Muscle of leg (tissue), 11 donors: ENCODE data around the gene POLDIP2. TPM values are rescaled to one million over a fixed set of nuclear protein-coding genes. Genes with fewer than 3 reads are reported as not detected.
"Not testable (repeated sequence)": the region's sequence is repeated elsewhere in the genome, so short reads cannot be mapped to it uniquely, and the experiment has no call there.

ENCODE experiments used
- DNase-seq: peaks from one replicate; pipeline ENCODE4 v3.0.0; 2013
- H3K27ac ChIP-seq: one replicate; pipeline ENCODE4 v1.5.1; 2013; ENCODE audit warnings: mild to moderate bottlenecking, low read length, control low read depth
- H3K27me3 ChIP-seq: one replicate; pipeline ENCODE4 v1.6.1; 2013; ENCODE audit warnings: low read length; ENCODE audit not compliant: control insufficient read depth, insufficient read depth
- H3K36me3 ChIP-seq: one replicate; pipeline ENCODE4 v1.6.1; 2013; ENCODE audit warnings: low read length; ENCODE audit not compliant: control insufficient read depth, insufficient read depth
- H3K4me1 ChIP-seq: one replicate; pipeline ENCODE4 v1.6.1; 2013; ENCODE audit warnings: low read length; ENCODE audit not compliant: control insufficient read depth, insufficient read depth
- H3K4me3 ChIP-seq: one replicate; pipeline ENCODE4 v1.5.1; 2013; ENCODE audit warnings: low read length, control low read depth
- H3K9me3 ChIP-seq: replicated peaks from 2 replicates; pipeline ENCODE4 v1.6.1; 2013; ENCODE audit warnings: low read depth, low read length; ENCODE audit not compliant: control insufficient read depth
- WGBS: methylation state at CpG from one replicate; pipeline ENCODE4 v1.1.5; 2013; ENCODE audit warnings: missing lambda C conversion rate; ENCODE audit not compliant: insufficient coverage; 5-methylcytosine and 5-hydroxymethylcytosine counted together
- polyA plus RNA-seq, 8 donors: library from polyadenylated mRNA; unstranded; fragments of 120-200 nt; gene quantifications; one replicate each; pipeline versions ENCODE4 v1.2.1 to v1.2.3, GENCODE V29; 2013; ENCODE audit warnings: inconsistent platforms in 1 of 8, low replicate concordance in 1 of 8; ENCODE audit not compliant: insufficient read length in 8 of 8, insufficient read depth in 1 of 8
- total RNA-seq: library from RNA; stranded (reverse); fragments of 120-200 nt; gene quantifications from one replicate; pipeline ENCODE4 v1.2.4, GENCODE V29; 2013

The POLDIP2 gene
- total and polyA plus RNA-seq, 9 donors: 53.0 to 65.2 (median 60.5) TPM

GRCh38 chr17:28346199-28346580 lies 11.1 kb downstream of the POLDIP2 start:
- Histone ChIP-seq H3K4me1 (no peaks in the 10 kb centered on the region), H3K27me3 (no peaks in the 10 kb centered on the region), H3K4me3 (no peak overlapping the region), H3K36me3 (peaks cover 95% of the 10 kb centered on the region), H3K27ac (no peak overlapping the region), H3K9me3 (no peaks in the 10 kb centered on the region)
- DNase-seq: no peak
- 75% methylated on average over 1 of the region's 2 CpGs for WGBS

GRCh38 chr17:28345419-28346198 lies 11.7 kb downstream of the POLDIP2 start:
- Histone ChIP-seq H3K36me3 (peaks cover 94% of the 10 kb centered on the region), H3K4me1 (no peaks in the 10 kb centered on the region), H3K9me3 (no peaks in the 10 kb centered on the region), H3K4me3 (no peak overlapping the region), H3K27ac (no peak overlapping the region), H3K27me3 (no peaks in the 10 kb centered on the region)
- 74% methylated on average over 12 of the region's 13 CpGs for WGBS
- no peak for DNase-seq

- Histone ChIP-seq H3K27me3 (no peaks in the 10 kb centered on the region), H3K4me1 (no peaks in the 10 kb centered on the region), H3K27ac (no peak overlapping the region), H3K4me3 (no peak overlapping the region), H3K36me3 (peaks cover 90% of the 10 kb centered on the region), H3K9me3 (no peaks in the 10 kb centered on the region)
- no peak for DNase-seq
- 93% methylated on average over 16 of the region's 19 CpGs for WGBS
Observed at GRCh38 chr17:28344435-28344901, 12.9 kb downstream of the POLDIP2 start.

- H3K9me3 ChIP-seq: no peaks in the 10 kb centered on the region
- 97% methylated on average over 5 of the region's 9 CpGs for WGBS
- H3K27ac ChIP-seq: no peak overlapping the region
- H3K4me1 ChIP-seq: no peaks in the 10 kb centered on the region
- DNase-seq: no peak
- H3K36me3 ChIP-seq: peaks cover 85% of the 10 kb centered on the region
- H3K27me3 ChIP-seq: no peaks in the 10 kb centered on the region
- no peak overlapping the region for H3K4me3 ChIP-seq
Observed at GRCh38 chr17:28344011-28344410, 13.3 kb downstream of the POLDIP2 start.

- Histone ChIP-seq H3K36me3 (peaks cover 84% of the 10 kb centered on the region), H3K9me3 (no peaks in the 10 kb centered on the region), H3K4me3 (no peak overlapping the region), H3K4me1 (peaks cover 2% of the 10 kb centered on the region), H3K27ac (no peak overlapping the region), H3K27me3 (no peaks in the 10 kb centered on the region)
- 81% methylated on average over 9 of the region's 10 CpGs for WGBS
- no peak for DNase-seq
Observed at GRCh38 chr17:28343491-28343932, 13.8 kb downstream of the POLDIP2 start.

- H3K36me3 ChIP-seq: peaks cover 74% of the 10 kb centered on the region
- H3K4me3 ChIP-seq: no peak overlapping the region
- H3K27ac ChIP-seq: no peak overlapping the region
- DNase-seq: no peak
- H3K27me3 ChIP-seq: no peaks in the 10 kb centered on the region
- H3K9me3 ChIP-seq: no peaks in the 10 kb centered on the region
- H3K4me1 ChIP-seq: peaks cover 9% of the 10 kb centered on the region
- WGBS: 88% methylated on average over 14 of the region's 14 CpGs
Observed at GRCh38 chr17:28342313-28342712, 15.0 kb downstream of the POLDIP2 start.

GRCh38 chr17:28341516-28341915 lies 15.8 kb downstream of the POLDIP2 start:
- Histone ChIP-seq H3K4me3 (no peak overlapping the region), H3K27ac (no peak overlapping the region), H3K27me3 (no peaks in the 10 kb centered on the region), H3K36me3 (peaks cover 67% of the 10 kb centered on the region), H3K4me1 (peaks cover 17% of the 10 kb centered on the region), H3K9me3 (no peaks in the 10 kb centered on the region)
- WGBS: 100% methylated on average over 8 of the region's 11 CpGs
- no peak for DNase-seq

GRCh38 chr17:28340374-28340773 lies 17.0 kb downstream of the POLDIP2 start:
- Histone ChIP-seq H3K27me3 (no peaks in the 10 kb centered on the region), H3K9me3 (no peaks in the 10 kb centered on the region), H3K4me3 (no peak overlapping the region), H3K27ac (no peak overlapping the region), H3K36me3 (peaks cover 56% of the 10 kb centered on the region), H3K4me1 (peaks cover 20% of the 10 kb centered on the region)
- WGBS: 100% methylated on average over 4 of the region's 6 CpGs
- no peak for DNase-seq

GRCh38 chr17:28339431-28339830 lies 17.9 kb downstream of the POLDIP2 start:
- H3K4me1 ChIP-seq: peaks cover 24% of the 10 kb centered on the region

GRCh38 chr17:28338769-28339212 lies 18.5 kb downstream of the POLDIP2 start:
- not testable (repeated sequence) for DNase-seq, H3K4me3 ChIP-seq, H3K9me3 ChIP-seq, H3K27me3 ChIP-seq
- Histone ChIP-seq H3K27ac (peak overlapping the region; percentile 52), H3K4me1 (peaks cover 30% of the 10 kb centered on the region), H3K36me3 (peaks cover 40% of the 10 kb centered on the region)
- 100% methylated on average over 1 of the region's 8 CpGs for WGBS

More at GRCh38 chr17:28339431-28339830, 17.9 kb downstream of the POLDIP2 start:
- DNase-seq: no peak
- H3K27me3 ChIP-seq: no peaks in the 10 kb centered on the region
- H3K27ac ChIP-seq: no peak overlapping the region
- H3K36me3 ChIP-seq: peaks cover 47% of the 10 kb centered on the region
- WGBS: 94% methylated on average over 12 of the region's 15 CpGs
- no peak overlapping the region for H3K4me3 ChIP-seq
- H3K9me3 ChIP-seq: no peaks in the 10 kb centered on the region
